Measurements from ENCODE around the gene EPHA3. TPM values are rescaled to one million over a fixed set of nuclear protein-coding genes. Genes with fewer than 3 reads are reported as not detected.

EPHA3 gene
- total and polyA plus RNA-seq, 2 of the 4 experiments (the other 2 are of a cell fraction), result 0.10 to 0.18 TPM

- WGBS, 2 experiments (ENCODE audit: extremely low coverage in 2 of 2, insufficient read length in 1 of 2), result no CpG with 5 or more reads among the region's 1 CpG
- H4K8ac ChIP-seq (ENCODE audit: low read depth in 2 of 2, low read length in 2 of 2), result no peak overlapping the region
- dilution Hi-C loops (cut with HindIII; ENCODE audit: low sequenced_read_pairs, unreplicated experiment) (no loop called here), intact Hi-C loops (cut with micrococcal nuclease) (no loop called here), in situ Hi-C loops (cut with MboI; ENCODE audit: low sequenced_read_pairs) (no loop called here)
- no peaks in the 10 kb centered on the region for H3K9me3 ChIP-seq (ENCODE audit: control insufficient read depth, insufficient read depth, low read length)
- no peak overlapping the region for H2AK5ac ChIP-seq (ENCODE audit: low read depth, low read length)
- no peaks in the 10 kb centered on the region for H3K36me3 ChIP-seq (ENCODE audit: control insufficient read depth, insufficient read depth, low read length)
- H2BK15ac ChIP-seq (ENCODE audit: low read depth, low read length), result no peak overlapping the region
- no peak overlapping the region for H3K23ac ChIP-seq (ENCODE audit: low read depth, low read length)
- ATAC-seq (ENCODE audit: low read depth) (no peak), DNase-seq (no peak)
- H3K27me3 ChIP-seq (ENCODE audit: control insufficient read depth, insufficient read depth, low read length), result no peaks in the 10 kb centered on the region
- H3K9me1 ChIP-seq (ENCODE audit: insufficient read depth, low read length), result no peaks in the 10 kb centered on the region
- no peak overlapping the region for H2BK5ac ChIP-seq (ENCODE audit: low read depth, low read length, poor library complexity, severe bottlenecking)
- no peaks in the 10 kb centered on the region; the same call in 1 of the 2 replicates for H3K4me1 ChIP-seq (ENCODE audit: control insufficient read depth, insufficient read depth, low read length)
- no peak overlapping the region for H3K27ac ChIP-seq (ENCODE audit: insufficient read depth, low read length)
- H2AK9ac ChIP-seq (replicated peaks; ENCODE audit: low read depth, low read length, poor library complexity), result no peak overlapping the region
- no peaks in the 10 kb centered on the region for H3K79me1 ChIP-seq (ENCODE audit: low read depth in 1 of 2, low read length in 2 of 2)
- H2AFZ ChIP-seq (replicated peaks; ENCODE audit: low read length, poor library complexity), result no peak overlapping the region
- H3K56ac ChIP-seq (ENCODE audit: extremely low read depth, insufficient read depth, low read length), result no peak overlapping the region
- no peak overlapping the region for H3K14ac ChIP-seq (replicated peaks; ENCODE audit: low read depth, low read length)
- TF ChIP-seq RAD21 (IDR thresholded peaks at IDR 0.05; ENCODE audit: low read length) (no peak), SMC3 (IDR thresholded peaks at IDR 0.05; ENCODE audit: low read depth, low read length) (no peak), RCOR1 (IDR thresholded peaks at IDR 0.05; ENCODE audit: insufficient replicate concordance, low read length) (no peak), NFE2L2 (IDR thresholded peaks at IDR 0.05; ENCODE audit: low read depth, low read length) (no peak), POLR2A (IDR thresholded peaks at IDR 0.05; ENCODE audit: low read depth, low read length) (no peak)
- BruUV-seq (replicated peaks), result no TSS peak
- H3K18ac ChIP-seq (ENCODE audit: low read depth, low read length), result no peak overlapping the region
- H2BK120ac ChIP-seq (ENCODE audit: low read depth, low read length), result no peak overlapping the region
- no peak overlapping the region for H3K4me2 ChIP-seq (ENCODE audit: low read depth, low read length)
- no peak overlapping the region for H3K4me3 ChIP-seq (ENCODE audit: insufficient read depth, low read depth, low read length)
- H3K4ac ChIP-seq (ENCODE audit: low read depth, low read length), result no peak overlapping the region
- H3K9ac ChIP-seq (ENCODE audit: low read depth, low read length), result no peak overlapping the region
- H4K91ac ChIP-seq (ENCODE audit: insufficient read depth, low read depth, low read length), result no peak overlapping the region
- H4K5ac ChIP-seq (ENCODE audit: low read depth, low read length), result no peak overlapping the region
- ChIA-PET POLR2A (ENCODE audit: unreplicated experiment) (no interaction called here), CTCF (no interaction called here)
- H4K20me1 ChIP-seq (ENCODE audit: insufficient read depth, low read length), result no peaks in the 10 kb centered on the region
- H2BK20ac ChIP-seq (ENCODE audit: low read depth, low read length), result no peak overlapping the region
Measured at GRCh38 chr3:89221924-89222323, 114.5 kb downstream of the EPHA3 start.
